HG03280 (cell line): ENCODE measurements around the gene FHDC1.

Experiments
- ATAC-seq: cut with Tn5 transposase; IDR thresholded peaks from one replicate; pipeline ENCODE4 v1.9.1; 2021; ENCODE audit warnings: mild to moderate bottlenecking, moderate library complexity; ENCODE audit not compliant: unreplicated experiment

The FHDC1 gene

DNA sequence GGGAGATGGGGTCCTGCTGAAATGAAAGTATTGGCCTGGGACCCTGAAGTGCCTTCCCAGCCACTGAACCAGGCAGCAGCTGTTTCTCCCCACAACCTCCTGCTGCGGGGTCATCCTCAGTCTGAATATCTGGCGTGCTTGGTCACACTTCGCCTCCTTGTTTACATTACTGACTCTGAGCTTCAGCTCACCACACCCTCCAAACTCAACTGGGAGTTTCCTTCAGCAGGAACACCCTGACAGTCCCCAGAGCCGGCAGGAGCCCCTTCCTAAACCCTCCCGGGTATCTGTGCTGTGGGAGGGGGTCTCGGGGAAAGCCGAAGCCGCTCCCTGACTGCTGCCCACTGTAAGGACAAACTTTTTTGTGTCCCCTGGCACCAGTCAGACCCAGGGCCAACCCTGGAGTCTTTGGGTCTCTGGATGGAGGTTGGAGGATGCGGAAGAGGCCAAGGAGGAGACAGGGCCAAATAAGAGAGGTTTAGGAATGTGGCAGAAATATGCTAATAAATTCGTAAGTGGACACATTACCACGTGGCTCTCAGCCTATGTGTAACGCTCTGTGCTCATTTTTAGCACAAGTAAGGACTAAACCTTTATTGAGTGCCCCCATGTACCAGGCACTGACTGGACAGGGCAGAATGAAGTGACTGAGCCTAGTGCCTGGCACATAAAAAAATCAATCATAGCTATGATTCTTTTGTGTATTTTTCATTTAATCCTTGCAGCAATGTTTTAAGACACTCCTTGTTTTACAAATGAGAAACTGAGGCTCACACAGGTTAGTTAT, 20.7 kb downstream of the FHDC1 start:
- ATAC-seq = no peak

DNA sequence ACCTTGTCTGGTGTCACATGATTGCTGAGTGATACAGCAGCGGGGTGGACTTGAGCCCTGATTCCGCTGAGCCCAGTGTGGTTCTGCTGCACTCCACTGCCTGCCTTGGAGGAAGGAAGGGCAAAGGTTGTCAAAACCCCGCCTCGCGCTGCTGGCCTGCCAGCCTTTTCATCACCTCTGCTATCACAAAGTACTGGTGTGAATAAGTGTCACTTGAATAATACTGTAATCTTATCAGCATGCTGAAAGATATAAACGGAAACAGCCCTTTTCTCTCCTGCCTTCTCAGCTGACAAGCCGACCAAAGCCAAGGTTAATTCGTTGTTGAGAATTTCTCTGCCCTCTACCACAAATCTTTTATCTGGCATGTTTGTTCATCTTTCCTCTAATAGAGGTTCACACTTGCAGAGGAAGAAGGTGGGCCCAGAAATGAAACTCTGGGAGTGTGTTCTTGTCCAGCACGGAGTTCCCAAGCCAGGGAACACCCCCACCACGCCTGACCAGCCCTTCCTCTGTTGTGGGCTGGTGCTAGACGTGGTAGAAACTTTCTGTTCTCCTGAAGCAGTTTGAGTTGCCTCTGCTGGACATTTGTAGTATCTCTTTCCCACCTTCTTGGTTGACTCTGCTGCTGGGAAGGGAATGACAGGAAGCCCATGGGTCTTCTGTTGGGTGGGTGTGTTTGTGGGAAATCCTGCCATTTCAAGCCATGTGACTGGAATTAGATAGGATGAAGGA, 21.5 kb downstream of the FHDC1 start:
- ATAC-seq = no peak

- no peak for ATAC-seq
Observed at GRCh38 chr4:152959080-152959479, 23.0 kb downstream of the FHDC1 start.

GRCh38 chr4:152960082-152960481, 24.0 kb downstream of the FHDC1 start:
- no peak for ATAC-seq

DNA sequence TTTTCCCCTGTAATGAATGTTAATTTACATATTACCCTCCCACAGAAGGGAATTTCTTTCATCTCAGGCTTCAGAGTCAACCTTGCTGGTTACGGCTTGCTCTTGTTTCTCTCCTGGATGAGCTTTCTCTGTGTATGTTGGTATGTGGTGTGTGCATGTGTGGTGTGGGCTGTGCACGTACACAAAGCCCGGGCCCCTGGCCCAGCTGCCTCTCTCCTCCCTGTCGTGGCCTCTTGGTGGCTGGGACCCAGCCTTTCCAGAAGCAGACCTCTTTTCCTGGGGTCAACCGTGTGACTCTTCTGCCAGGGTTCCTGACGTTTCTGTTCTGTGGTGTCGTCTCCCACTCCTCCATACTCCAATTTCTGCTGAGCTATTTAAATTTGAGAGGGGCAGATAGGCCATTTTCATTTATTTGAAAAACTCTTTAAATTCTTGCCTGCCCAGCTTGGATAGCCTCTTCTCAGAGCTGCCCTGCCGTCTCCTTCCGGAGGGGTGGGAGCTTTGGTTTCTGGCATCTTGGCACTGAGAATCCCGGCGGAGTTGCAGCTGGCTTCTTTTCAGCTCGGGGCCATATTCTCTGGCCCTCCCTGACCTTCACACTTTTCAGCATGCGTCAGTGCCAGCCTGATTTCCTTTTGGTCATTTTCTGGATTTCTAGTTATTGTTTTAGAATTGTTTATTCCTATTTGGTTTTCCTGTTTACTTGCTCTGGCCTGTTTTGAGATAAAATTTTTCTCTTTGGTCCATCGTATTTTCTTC, 25.1 kb downstream of the FHDC1 start:
- no peak for ATAC-seq

DNA sequence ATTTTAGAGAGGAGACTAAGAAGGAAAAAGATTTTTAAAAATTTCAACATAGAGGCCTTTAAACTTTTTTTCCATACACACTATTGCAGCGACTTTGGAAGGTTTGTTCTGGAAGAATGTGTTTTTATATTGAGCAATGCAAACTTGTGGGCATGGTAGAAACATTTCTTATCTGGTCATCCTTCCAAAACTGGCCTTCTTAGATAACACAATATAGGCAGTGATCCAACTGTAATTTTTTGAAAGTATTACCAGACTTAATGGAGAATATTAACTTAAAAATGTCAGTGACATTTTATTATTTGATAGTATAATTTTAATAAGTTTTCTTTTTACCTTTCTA, 25.6 kb downstream of the FHDC1 start:
- no peak for ATAC-seq

DNA sequence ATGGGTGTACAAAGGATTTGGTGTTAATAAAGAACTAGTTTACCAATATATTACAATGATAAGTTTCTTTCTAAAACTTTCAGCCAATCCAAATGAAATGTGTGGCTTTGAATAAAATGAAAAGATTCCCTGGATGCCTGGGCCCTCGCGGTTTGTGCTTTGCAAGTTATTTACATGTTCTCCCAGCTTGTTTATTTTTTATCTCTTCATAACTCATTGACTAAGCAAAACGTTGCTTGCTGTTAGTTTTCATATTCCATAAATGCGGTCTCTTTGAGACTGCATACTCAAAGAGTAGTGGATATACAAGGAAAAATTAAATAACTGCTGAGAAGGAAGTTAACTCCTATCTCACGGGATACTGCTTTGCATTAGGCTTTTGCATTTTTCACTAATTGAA, 26.0 kb downstream of the FHDC1 start:
- no peak for ATAC-seq

DNA sequence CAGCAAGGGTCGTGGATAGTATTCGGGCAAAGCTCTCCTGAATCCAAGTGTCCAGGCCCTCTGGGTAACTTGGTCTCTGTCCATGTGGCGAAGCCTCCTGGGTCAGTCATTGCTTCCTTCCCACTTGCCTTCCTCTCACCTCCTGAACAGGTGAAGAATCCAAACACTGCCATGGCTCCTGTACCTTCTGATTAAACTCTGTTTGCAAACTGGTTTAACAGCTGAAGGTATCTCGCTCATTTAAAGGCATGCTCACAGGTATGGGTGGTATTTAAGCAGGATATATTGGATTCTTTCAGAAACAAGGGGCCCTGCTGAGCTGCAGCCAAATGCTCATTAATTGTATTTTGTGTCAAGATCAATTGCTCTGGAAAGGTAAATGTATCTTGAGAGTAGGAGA, 28.2 kb downstream of the FHDC1 start:
- ATAC-seq = no peak

DNA sequence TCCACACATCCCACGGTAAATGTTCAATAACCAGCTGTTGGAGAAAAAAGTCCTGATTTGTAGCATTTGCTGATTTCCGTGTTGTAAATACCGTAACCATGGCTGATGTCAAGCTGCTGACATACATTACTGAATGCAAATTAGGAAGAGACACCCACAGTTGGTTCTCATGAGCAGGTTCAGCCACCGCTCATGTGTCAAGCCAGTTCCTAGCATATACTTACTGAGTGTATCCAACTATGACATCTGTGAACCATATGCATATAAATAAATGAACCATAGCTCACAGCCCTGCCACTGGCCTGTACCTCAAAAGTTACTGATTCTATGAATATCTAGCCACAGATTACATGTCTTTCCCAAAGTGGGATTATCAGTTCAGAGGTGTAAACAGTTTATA, 29.5 kb downstream of the FHDC1 start:
- no peak for ATAC-seq

DNA sequence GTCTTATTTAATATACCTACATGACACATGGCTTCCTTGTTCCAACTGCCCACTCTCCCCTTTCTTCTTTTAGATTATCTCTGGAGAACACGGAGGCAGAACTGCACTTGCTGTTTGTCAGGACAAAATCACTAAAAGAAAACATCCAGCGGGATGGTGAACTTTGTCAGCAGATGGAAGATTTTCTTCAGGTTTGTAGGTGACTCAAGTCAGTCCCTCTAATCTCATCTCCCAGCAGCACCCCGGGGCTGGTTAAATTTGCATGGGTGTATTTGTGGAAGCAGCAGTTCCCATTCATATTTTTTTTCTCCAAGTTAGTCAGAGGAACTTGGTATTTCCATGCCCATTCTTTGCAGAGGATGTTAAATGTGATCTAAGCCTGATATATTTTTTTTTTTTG, 31.8 kb downstream of the FHDC1 start:
- ATAC-seq = no peak

- ATAC-seq = no peak
Observed at GRCh38 chr4:152968806-152969394, 32.8 kb downstream of the FHDC1 start.

DNA sequence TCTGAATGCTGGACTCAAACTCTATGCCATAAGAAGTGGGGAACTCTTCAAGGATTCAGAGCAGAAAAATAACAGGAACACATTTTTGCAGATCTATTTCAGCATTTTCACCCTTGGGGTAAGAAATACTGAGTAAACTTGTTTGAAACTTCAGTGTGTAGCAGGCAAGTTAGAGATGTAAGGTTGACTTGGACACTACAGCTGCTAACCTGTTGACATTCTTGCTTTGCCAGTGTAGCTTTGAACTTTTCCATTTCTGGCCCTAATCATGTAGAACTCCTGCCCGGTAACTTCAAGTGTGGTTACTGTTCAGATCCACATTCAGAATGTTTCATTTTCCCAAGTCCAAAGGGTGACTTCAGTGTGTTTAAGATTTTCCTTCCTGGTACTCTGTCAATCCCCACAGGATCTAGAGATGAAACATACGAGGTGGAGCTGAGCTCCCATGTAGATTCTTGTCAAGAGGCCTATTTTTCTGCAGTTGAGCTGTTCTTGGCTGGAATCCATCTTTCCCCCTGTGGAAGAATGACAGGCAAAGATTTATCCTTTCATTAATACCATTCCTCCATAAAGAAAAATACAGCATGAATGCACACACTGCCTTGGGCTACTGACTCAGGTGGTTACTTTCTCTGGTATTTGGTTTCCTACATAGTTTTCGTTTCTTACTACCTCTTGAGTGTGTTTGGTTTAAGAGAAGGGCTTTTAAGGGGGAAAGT, 34.1 kb downstream of the FHDC1 start:
- no peak for ATAC-seq

DNA sequence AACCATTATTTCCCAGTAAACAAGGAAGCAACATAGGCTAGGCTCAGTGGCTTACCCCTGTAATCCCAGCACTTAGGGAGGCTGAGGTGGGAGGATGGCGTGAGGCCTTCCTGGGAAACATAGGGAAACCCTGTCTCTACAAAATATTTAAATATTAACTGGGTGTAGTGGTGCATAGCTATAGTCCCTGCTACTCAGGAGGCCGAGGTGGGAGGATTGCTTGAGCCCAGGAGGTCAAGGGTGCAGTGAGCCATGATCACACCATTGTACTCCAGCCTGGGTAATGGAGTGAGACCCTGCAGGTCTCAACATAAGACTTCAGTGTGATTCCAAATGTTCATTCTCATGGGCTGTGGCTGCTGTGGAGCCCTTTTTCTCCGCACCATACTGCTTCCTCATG, 34.9 kb downstream of the FHDC1 start:
- no peak for ATAC-seq

GRCh38 chr4:152972821-152973628, 36.9 kb downstream of the FHDC1 start:
- no peak for ATAC-seq

- no peak for ATAC-seq
Observed at GRCh38 chr4:152973629-152974467, 37.7 kb downstream of the FHDC1 start.

- no peak for ATAC-seq
Observed at GRCh38 chr4:152974468-152975379, 38.6 kb downstream of the FHDC1 start.

DNA sequence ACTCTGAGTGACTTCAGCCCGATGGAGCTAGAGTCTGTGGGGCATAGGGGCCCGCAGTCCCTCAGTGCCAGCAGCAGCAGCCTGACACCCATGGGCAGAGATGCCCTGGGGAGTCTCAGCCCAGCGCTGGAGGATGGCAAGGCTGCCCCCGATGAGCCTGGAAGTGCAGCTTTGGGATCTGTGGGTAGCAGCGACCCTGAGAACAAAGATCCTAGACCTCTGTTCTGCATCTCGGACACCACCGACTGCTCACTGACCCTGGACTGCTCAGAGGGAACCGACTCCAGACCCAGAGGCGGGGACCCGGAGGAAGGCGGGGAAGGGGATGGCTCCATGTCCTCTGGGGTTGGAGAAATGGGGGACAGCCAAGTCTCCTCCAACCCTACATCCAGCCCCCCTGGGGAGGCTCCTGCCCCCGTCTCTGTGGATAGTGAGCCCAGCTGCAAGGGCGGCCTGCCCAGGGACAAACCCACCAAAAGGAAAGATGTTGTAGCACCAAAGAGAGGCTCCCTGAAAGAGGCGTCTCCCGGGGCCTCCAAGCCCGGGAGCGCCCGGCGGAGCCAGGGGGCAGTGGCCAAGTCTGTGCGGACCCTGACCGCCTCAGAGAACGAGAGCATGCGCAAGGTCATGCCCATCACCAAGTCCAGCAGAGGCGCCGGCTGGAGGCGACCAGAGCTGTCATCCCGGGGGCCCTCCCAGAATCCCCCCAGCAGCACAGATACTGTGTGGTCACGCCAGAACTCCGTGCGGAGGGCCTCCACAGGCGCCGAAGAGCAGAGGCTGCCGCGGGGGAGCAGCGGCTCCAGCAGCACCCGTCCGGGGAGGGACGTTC, 39.5 kb downstream of the FHDC1 start:
- no peak for ATAC-seq
